NCI-H146 treated with DMSO at 0.1 percent for 48 hours (cell line): ENCODE results near the gene IQGAP2.
"Not testable (repeated sequence)": the region's sequence is repeated elsewhere in the genome, so short reads cannot be mapped to it uniquely, and the experiment has no call there.

Source experiments
- DNase-seq: peaks from one replicate; lab custom pipeline; 2025; ENCODE audit not compliant: unreplicated experiment; lab: John Stamatoyannopoulos, UW

Gene IQGAP2

DNA sequence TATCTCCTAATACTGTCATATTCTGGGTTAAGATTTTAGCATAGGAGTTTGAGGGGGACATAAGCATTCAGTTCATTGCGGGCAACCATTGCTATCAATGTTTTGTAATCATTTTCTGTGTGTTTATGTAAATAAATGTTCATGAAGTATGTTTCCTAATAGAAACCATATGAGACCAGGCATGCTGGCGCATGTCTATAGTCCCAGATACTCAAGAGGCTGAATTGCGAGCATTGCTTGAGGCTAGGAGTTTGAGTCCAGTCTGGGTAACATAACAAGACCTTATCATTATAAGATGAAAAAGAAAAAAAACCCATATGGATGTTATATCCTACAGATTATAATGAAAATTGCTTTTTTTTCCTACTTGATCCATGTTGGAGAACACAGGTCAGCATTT, 129.0 kb downstream of the IQGAP2 start:
- DNase-seq = no peak

DNA sequence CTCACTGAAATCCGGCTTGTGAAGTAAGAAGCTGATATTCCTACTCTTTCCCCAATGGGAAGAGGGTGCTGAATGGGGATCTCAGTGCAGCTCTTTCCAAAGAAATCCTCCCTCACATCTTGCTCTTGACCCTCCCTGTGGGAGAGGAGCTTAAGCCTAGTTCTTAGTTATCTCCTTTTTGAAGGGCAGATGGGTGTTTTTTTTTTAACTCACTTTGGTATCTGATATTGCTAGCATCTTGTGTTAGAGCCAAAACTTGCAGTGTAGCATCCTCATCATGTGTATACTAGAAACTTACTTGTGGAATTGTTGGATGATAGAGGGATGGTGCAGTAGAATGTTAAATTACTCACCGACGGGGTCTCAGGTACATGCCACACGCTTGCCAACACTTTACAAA, 129.9 kb downstream of the IQGAP2 start:
- DNase-seq = no peak

DNA sequence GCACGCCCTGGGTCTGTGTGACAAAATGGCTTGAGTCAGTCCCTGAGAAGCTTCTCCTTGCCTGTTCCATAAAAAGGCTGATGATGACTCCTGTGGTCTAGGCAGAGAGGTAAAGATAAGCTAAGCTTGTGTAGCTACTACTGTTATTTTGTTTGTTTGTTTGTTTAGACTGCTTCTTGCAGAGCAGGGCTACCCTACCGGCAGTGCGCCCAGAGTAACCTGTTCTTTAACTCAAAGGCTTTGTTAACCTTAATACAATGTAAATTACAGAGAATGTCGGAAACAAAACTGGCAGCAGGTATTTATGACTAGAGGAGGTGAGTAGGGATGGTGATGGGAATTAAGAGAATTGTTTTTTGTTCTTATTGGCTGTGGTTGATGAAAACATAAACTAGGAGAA, 132.5 kb downstream of the IQGAP2 start:
- no peak for DNase-seq

DNA sequence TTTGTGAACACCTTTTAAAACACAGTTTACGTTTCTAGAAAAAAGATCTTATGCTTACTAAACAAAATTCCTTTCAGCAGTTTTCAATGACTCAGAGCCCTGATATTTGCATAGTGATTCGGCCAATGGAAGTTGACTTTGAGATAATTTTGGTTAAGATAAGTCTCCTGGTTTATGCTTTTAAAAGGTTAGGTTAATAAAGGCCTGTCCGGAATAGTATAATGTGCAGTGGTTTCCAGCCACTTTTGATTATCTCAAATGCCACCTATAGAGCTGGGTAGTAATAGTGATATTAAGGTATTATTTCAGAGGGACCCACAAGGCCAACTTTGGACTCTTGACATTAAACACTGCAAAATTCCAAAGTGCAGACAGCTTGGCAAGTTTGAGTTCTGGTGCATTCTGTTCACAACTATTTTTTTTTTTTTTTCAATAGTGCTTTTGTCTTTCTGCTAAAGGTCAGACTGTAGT, 134.0 kb downstream of the IQGAP2 start:
- no peak for DNase-seq

DNA sequence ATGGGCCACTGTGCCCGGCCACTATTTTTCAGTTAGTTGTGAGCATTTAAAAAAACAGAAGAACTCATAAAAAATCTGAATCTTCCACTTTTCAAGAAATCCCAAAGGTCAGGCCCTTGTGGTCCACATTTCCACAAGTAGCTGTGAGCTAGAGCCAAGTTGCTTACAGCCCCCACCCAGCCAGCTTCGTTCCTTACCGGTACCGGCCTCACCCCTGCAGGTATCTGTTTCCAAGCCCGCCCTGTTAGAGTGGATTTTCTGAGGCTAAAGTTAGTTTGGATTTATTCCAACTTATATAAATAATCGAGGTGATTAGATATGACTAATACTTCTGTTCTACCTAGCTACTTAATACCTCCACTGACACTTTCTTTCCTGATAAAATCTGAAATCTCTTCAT, 139.2 kb downstream of the IQGAP2 start:
- no peak for DNase-seq

DNA sequence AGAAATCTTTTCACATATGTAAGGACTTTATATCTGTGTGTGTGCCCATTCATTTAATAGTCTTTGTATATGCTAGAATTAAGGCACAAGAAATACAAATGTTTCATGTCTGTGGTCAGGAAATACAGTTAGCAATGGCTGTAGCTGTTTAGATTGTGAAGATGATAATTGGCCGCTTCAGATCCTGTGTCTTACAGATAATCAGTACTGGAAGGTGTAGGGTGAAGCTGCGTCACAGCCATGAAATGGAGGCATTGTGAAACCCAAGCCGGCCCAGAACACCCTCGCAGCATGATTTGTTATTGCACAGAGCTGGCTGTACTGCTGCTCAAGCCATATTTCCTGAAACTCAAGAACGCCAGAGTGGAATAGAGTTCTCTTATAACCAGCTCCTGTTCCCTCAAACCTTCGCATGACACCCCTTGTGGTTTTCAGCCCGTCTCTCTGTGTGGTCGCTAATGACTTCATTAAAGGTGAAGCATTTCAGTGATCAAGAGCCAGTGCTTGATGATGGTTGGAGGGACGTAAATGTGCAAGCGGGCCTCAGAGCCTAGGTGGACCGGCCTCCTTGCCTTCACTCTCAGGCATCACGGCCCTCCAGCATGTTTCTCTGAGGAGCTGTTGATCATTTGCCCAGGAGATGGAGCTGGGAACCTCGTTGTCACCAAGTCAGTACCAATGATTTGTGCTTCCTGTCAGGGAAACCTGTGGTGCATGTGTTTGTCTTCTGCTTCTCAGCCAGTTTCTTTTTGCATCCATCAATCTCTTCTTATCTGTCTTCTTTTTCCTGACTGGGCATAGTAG, 140.0 kb downstream of the IQGAP2 start:
- DNase-seq = no peak

DNA sequence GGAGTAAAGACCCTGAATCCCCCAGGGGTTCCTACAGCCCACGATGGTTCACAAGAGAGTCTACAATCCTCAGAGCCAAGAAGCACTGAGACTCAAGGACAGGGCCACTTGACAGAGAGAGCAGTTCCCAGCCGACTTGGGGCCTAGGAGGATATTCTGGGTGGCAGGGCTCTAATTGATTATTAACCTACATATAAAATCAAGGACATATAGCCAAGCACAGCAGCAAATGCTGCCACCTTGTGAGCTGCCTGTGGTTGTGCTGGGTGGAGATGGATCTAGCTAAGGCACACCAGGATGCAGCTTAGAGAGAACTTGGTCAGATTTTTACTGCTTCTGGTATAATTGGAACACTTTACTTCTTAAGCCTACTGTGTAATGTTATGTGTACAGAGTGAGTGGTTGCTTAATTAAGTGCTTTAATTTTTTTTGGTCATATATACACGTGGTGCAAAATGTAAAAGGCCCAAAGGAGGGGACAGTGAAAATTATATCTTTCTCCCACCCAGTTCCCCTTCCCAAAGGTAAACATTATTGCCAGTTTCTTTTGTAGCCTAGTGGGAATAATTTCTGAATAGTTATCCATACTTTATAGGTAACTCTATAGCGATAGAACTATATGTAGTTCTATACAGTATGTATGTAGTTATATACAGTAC, 141.3 kb downstream of the IQGAP2 start:
- DNase-seq = no peak

DNA sequence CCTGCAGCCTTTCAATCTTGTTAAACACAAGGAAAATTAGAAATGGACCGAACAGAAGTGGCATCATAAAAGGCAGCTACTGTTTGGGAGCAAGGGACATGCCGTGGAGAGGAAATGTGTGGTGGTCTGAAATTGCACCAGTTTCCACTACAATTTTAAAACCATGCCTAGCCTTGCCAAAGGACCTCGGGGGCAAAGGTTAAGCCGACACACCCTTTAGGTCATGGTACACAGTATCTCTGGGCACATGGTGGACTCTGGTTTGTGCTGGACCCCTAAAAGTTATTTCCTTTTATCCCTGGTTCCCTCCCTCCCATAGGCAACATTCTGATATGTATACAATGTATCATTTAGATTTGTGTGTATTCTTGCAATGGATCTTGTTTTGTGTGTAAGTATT, 142.1 kb downstream of the IQGAP2 start:
- no peak for DNase-seq

DNA sequence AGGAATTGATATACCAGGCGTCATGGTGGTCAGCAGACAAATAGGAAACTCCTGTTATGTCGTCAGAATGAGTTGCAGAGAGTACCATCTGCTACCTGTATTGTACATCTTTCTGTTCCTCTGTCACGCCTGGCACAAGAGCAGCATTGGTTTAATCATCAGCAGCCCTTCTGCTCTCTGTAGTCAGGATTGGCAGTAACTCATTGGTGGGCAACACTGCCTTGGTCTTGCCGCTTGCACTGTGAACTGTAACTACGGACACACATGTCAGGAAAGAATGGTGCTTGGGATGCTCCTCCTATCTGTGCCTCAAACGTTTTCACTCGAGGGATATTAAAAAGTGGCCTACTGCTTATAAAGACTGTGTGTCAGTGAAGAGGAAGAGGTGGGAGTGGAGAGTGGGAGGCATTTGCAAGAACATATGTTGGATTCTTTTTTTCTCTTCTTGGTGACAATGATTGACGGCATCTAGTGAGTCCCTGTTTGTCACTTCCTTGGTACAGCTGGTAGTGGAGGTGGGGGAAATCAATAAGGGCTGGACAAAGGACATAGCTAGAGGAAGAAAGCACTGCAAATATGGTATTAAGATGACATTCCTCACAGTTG, 143.5 kb downstream of the IQGAP2 start:
- no peak for DNase-seq

DNA sequence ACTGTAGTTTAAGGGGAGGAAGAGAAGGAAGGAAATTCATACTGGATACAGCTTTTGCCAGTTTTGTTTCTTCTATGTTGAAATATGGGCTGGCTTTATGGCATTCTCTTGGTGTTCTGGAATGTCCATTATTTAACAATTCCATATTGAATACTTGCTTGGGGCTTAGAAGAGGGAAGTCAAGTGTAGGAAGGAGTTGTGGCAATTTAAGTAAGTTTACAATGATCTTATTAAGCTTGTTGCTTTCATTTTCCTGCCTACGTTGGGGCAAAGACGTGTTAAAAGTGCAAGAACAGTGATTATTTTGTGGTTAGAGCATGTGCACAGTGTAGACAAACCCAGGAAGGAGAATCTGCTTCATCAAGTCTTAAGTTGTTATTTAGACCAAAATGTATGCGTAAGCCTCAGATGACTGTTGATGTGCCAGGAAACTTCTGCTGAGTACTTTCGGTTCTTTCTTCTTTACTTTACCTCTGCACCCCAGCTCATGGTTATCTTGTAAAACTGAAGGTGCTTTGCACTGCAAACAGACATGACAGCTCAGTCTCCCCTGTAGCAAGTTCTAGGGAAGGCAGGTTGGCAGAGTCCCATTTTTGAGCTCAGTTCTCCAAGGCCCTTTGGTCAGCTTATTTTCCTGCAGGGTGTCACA, 144.3 kb downstream of the IQGAP2 start:
- no peak for DNase-seq

DNA sequence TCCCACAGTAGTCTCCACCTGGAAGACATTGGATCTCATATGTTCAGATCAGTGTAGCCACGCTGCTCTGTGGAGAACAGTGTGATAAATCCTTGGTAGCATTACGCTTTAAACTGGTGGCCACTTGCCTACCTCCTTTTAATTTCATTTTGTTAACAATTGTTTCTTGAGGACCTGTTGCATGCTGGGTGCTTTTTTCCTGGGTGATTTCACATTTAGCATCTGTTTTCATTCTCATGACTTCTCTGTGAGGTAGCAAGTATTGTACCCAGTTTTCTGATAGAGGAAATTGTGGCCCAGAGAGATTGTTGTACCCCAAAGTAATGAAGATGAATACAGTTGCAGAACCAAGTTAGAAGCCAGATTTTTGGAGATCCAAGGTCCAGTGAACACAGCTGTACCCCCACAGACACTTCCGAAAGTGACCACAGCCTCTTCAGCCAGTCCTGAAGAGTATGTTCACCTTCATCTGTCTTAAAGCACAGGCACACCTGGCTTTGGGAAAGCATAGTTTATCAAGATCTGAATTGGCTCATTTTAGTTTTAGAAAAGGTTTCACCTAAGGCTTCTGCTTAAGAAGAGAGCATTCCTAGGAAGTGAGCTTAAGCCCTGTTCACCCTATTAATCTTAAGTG, 144.9 kb downstream of the IQGAP2 start:
- no peak for DNase-seq

DNA sequence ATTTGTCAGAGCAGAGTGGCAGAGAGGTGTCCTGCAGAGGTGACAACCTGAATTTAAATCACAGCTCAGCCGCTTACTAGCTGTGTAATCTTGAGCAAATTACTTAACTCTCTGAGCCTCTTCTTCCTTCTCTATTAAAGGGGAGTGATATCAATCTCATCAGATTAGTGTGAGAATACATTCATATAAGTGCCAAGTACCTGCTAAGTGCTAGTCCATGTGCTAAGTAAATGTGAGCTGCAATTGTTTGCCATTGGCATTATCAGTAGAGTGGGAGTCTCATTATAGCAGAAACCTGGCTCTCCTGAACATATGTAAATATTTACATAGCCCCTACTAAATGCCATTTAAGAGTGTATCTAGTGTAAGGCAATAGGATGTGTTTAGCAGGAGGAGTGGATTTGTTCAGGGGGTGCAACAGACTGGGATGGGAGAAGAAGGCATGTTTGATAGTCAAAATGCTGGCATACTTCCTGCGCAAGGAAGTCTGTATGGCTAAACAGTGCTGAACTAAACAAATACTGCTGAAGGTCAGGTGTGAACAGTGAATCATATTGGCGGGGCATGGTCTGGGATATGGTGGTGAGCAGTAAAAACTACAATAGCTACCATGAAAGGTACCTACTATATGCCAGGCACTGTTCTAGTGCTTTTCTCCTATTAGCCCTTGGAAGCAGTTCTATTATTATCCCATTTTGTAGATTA, 145.6 kb downstream of the IQGAP2 start:
- DNase-seq = no peak

DNA sequence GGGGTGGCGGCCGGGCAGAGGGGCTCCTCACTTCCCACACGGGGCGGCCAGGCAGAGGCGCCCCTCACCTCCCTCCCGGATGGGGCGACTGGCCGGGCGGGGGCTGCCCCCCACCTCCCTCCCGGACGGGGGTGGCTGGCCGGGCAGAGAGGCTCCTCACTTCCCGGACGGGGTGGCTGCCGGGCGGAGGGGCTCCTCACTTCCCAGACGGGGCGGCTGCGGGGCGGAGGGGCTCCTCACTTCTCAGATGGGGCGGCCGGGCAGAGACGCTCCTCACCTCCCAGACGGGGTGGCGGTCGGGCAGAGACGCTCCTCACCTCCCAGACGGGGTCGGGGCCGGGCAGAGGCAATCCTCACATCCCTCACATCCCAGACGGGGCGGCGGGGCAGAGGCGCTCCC, 147.8 kb downstream of the IQGAP2 start:
- DNase-seq = not testable (repeated sequence)

DNA sequence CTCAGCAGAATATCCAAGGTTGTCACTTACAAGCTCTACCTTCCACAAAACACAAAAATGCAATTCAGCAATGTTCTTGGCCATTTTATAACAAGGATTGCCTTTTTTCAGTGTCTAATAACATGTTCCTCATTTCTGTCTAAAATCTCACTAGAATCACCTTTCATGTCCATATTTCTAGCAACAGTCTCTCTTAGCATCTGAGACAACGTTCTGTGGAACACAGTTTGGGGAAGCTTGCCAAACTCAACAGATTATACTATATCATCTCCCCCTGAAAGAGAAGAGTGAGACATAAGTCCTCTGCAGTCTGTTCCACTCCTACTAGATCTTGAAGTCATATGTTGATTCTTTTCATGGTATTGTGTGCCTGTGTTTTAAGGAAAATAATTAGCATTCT, 149.5 kb downstream of the IQGAP2 start:
- no peak for DNase-seq

DNA sequence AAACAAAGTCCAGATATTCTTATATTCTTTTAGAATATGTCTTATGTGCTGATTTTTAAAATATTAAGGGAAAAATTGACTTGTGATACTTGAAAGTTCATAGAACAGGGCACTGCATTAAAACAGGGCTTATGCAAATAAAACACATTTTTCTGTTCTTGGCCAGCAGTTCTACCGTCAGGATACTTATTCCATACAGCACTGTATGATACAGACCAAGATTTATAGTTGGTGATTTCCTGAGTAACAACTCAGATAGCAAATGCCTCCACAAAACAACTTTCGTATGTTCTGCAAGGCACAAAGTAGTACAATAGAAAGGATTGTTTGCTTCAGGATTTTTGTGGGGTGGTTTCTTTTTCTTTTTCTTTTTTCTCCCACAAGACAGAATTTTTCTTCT, 150.2 kb downstream of the IQGAP2 start:
- DNase-seq = no peak

DNA sequence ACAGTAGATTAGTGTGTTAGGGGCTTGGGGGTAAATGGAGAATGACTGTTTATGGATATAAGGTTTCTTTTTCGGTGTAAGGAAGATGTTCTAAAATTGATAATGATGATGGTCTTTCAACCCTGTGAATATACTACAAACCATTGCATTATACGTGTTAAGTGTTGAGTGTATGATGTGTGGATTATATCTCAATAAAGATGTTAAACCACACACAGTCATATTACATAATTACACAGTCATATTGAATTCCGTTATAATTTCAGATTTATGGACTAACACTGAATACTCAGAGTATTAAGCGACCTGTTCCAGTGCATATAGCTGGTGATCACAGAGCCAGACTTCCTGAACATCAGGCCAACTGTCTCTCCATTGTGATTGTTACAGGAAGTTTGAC, 152.0 kb downstream of the IQGAP2 start:
- DNase-seq = no peak

DNA sequence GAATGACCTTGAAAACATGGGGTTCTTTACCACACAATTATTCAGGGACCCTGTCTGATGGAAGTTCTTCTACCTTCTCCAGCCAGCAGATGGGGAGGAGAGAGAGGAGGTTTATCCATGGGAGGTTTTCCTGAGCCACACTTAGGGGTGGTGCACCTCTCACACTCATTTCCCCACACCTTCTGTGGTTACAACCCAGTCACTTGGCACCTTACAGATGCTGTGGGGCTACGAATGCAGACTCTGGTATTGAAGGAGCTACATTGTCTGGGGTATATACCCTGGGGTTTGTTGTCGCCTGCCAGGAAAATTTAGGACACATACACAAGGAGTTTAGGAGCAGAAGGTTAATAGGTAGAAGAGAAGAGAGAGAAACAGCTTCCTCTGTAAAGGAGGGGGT, 152.6 kb downstream of the IQGAP2 start:
- no peak for DNase-seq

DNA sequence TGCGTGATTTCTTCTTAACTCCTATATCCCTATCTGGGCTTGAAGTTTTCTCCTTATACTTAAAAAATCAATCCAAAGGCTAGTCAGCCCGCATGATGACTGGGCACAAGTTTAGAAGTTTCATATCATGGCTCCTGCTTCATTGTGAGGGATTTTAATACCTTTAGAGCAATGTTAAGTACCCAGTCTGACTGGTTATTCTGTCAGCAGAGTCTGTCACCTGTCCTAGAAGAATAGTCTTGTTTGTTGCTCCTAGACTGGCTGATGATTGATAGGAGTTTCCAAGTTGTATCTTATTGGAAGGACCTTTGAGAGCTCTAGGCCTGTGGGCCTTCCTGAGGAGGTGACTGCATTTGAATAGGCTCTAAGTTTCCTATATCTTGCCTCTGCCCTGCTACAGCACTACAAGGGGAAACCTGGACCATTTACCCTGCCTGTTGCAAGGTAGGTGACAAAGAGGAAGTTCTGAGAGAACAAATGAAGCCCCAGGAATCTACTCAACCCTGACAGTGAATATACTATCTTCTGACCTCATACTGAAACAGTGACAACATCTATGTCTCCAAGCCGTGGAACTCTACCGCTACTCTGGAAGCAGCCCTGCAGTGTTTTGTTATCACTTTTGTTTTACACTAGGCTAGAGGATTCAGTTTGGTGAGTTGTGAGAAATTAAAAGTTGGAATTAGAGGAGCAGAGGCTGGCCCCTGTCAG, 153.6 kb downstream of the IQGAP2 start:
- no peak for DNase-seq

DNA sequence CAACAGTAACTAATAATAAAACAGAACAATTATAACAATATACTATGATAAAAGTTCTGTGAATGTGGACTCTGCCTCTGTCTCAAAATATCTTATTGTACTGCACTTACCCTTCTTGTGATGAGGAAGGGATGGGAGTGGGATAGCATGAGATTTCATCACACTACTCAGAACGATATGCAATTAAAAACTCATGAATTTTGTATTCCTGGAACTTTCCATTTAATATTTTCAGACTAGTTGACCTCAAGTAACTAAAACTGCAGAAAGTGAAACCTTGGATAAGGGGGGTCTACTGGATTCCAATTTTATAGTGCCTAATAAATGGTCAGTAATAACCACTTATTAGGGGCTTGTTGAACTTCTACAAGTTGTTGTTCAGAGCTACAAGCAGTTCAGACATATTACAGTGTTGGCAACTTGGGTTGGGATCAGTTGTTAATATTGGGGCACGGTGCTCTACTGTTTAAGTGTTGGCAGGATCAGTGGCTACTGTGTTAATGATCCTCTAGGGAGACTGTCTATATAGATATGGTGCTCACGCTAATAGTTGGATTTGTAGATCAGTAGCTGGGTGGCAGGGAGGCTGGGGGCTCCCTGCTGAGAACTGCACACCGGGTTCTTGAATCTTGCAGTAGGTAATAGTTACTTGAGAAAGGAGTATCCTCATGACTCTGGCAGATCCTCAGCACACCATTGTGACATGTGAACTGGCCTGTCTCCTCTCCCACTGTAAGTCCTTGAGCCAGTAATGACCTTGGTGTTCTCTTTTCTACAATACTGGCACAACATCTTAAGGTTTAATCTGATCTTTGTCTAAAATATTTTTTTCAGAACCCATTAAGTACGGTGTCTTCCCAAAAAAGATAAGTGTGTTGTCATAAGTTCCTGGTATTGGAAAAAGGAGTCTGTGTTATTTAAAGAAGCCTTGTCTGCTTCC, 158.1 kb downstream of the IQGAP2 start:
- DNase-seq = no peak
